Measurements from ENCODE around the gene ARF1.
"Not testable (repeated sequence)": the region's sequence is repeated elsewhere in the genome, so short reads cannot be mapped to it uniquely, and the experiment has no call there.

ARF1 gene

GRCh38 chr1:228110556-228110955, 28.0 kb downstream of the ARF1 start:
- ChIA-PET CTCF (interaction anchor here (0.6 to 1.0 kb wide), 3 partner anchors 11 to 111 kb away, joined by 3 to 5 read pairs (median 3); no protein-coding TSS in a partner anchor), POLR2A (ENCODE audit: low non-redundant PET) (interaction anchor here (0.6 to 0.7 kb wide), 2 partner anchors 12 kb away, joined by 3 read pairs; no protein-coding TSS in a partner anchor)
- TF ChIP-seq CTCF (conservative IDR thresholded peaks at IDR 0.05; ENCODE audit: low read depth): no peak
- DNase-seq (ENCODE audit: low spot score): no peak
- H3K27ac ChIP-seq: no peak overlapping the region

DNA sequence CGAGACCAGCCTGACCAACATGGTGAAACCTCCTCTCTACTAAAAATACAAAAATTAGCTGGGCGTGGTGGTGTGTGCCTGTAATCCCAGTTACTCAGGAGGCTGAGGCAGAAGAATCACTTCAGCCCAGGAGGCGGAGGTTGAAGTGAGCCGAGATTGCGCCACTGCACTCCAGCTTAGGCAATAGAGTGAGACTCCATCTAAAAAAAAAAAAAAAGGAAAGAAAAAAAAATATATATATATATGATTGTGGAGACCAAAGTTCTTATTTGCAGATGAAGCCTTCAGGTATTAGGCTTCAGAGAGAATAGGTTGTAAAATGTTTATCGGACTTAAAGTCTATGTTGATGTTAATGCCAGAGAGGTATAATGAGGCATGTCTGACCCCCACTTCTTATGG, 28.8 kb downstream of the ARF1 start:
- H3K27ac ChIP-seq; DNase-seq (ENCODE audit: low spot score); POLR2A ChIA-PET (ENCODE audit: low non-redundant PET): not testable (repeated sequence)
- CTCF ChIA-PET: interaction anchor here (0.6 to 1.0 kb wide), 2 partner anchors 10 to 105 kb away, joined by 3 read pairs; no protein-coding TSS in a partner anchor

- POLR2A ChIA-PET (ENCODE audit: low non-redundant PET): no interaction called here
- no peak for DNase-seq (ENCODE audit: low spot score)
- CTCF ChIA-PET: interaction anchor here (0.5 to 0.7 kb wide), 2 partner anchors 99 to 352 kb away, joined by 3 read pairs; no protein-coding TSS in a partner anchor
- no peak overlapping the region for H3K27ac ChIP-seq
- no peak for TF ChIP-seq CTCF (conservative IDR thresholded peaks at IDR 0.05; ENCODE audit: low read depth)
These were observed 29.7 kb downstream of the ARF1 start for GRCh38 chr1:228112167-228112566.

GRCh38 chr1:228112617-228113016, 30.1 kb downstream of the ARF1 start:
- CTCF ChIA-PET: interaction anchor here (0.7 kb wide), 1 partner anchor 100 kb away, joined by 3 read pairs; no protein-coding TSS in a partner anchor
- POLR2A ChIA-PET (ENCODE audit: low non-redundant PET): no interaction called here
- no peak for TF ChIP-seq CTCF (conservative IDR thresholded peaks at IDR 0.05; ENCODE audit: low read depth)
- no peak for DNase-seq (ENCODE audit: low spot score)
- H3K27ac ChIP-seq: no peak overlapping the region

- no peak overlapping the region for H3K27ac ChIP-seq
- DNase-seq (ENCODE audit: low spot score): no peak
- CTCF ChIA-PET: no interaction called here
- no peak for TF ChIP-seq CTCF (conservative IDR thresholded peaks at IDR 0.05; ENCODE audit: low read depth)
- POLR2A ChIA-PET (ENCODE audit: low non-redundant PET): no interaction called here
These were observed 32.3 kb downstream of the ARF1 start for GRCh38 chr1:228114827-228115226.

- ChIA-PET POLR2A (ENCODE audit: low non-redundant PET) (no interaction called here), CTCF (no interaction called here)
- no peak for TF ChIP-seq CTCF (conservative IDR thresholded peaks at IDR 0.05; ENCODE audit: low read depth)
- H3K27ac ChIP-seq: no peak overlapping the region
- no peak for DNase-seq (ENCODE audit: low spot score)
These were observed 34.8 kb downstream of the ARF1 start for GRCh38 chr1:228117335-228117734.

GRCh38 chr1:228118040-228118439, 35.5 kb downstream of the ARF1 start:
- DNase-seq (ENCODE audit: low spot score): no peak
- no peak overlapping the region for H3K27ac ChIP-seq
- POLR2A ChIA-PET (ENCODE audit: low non-redundant PET): no interaction called here
- CTCF ChIA-PET: no interaction called here
- no peak for TF ChIP-seq CTCF (conservative IDR thresholded peaks at IDR 0.05; ENCODE audit: low read depth)
